Left ventricle myocardium inferior (tissue), 1 donor: ENCODE measurements around the gene GBF1. TPM values are rescaled to one million over a fixed set of nuclear protein-coding genes. Genes with fewer than 3 reads are reported as not detected.

Experiments used
- DNase-seq: peaks from one replicate; pipeline ENCODE4 v3.0.0-alpha.2; 2020
- H3K27ac ChIP-seq: fragments of 200-600 bp; replicated peaks from 2 replicates; pipeline ENCODE4 v1.8.0; 2021
- H3K27me3 ChIP-seq: fragments of 200-600 bp; 2 replicates; pipeline ENCODE4 v1.8.0; 2021; ENCODE audit warnings: low read depth
- H3K36me3 ChIP-seq: fragments of 200-600 bp; 2 replicates; pipeline ENCODE4 v1.8.0; 2021
- H3K4me1 ChIP-seq: fragments of 200-600 bp; 2 replicates; pipeline ENCODE4 v1.8.0; 2021
- H3K4me3 ChIP-seq: fragments of 200-600 bp; 2 replicates; pipeline ENCODE4 v1.8.0; 2021; ENCODE audit warnings: mild to moderate bottlenecking, moderate library complexity
- H3K9me3 ChIP-seq: fragments of 200-600 bp; replicated peaks from 2 replicates; pipeline ENCODE4 v1.8.0; 2021
- CTCF ChIP-seq: fragments of 200-600 bp; IDR thresholded peaks from 2 replicates; pipeline ENCODE4 v1.8.0; 2021; ENCODE audit warnings: antibody characterized with exemption, mild to moderate bottlenecking, borderline replicate concordance
- intact Hi-C: fragments of 100-400 bp; cut with micrococcal nuclease; formaldehyde crosslinking; loops from one replicate; pipeline ENCODE4 v1.11.0; 2022
- total RNA-seq: library from RNA; stranded (reverse); fragmentation: NEBNext Ultra II Directional; extraction: Animal tissue kit (Norgen Biotek cat#: 25700); gene quantifications from one replicate; pipeline ENCODE4 v1.2.1, GENCODE V29; 2021
- donor health status: DM: no; HTN: yes; CAD: no; lungs with severe emphysema.

Gene GBF1
- total RNA-seq, 1 donor from 2014 or later: 43.2 TPM

GRCh38 chr10:102230861-102231356 is 14.4 kb upstream of the GBF1 start:
- H3K27ac ChIP-seq: no peak overlapping the region
- intact Hi-C loops: no loop called here
- H3K36me3 ChIP-seq: no peaks in the 10 kb centered on the region
- peaks cover 73% of the 10 kb centered on the region for H3K27me3 ChIP-seq
- DNase-seq: peak; percentile 22
- peak; percentile 41 for TF ChIP-seq CTCF
- H3K4me1 ChIP-seq: peaks cover 35% of the 10 kb centered on the region
- H3K4me3 ChIP-seq: peak overlapping the region; percentile 66
- no peaks in the 10 kb centered on the region for H3K9me3 ChIP-seq

GRCh38 chr10:102231357-102232318 is 13.7 kb upstream of the GBF1 start:
- TF ChIP-seq CTCF: peak; percentile 70
- Histone ChIP-seq H3K27ac (no peak overlapping the region), H3K9me3 (no peaks in the 10 kb centered on the region), H3K27me3 (peaks cover 74% of the 10 kb centered on the region), H3K4me3 (peak overlapping the region; percentile 66), H3K36me3 (no peaks in the 10 kb centered on the region), H3K4me1 (peaks cover 35% of the 10 kb centered on the region)
- intact Hi-C loops: no loop called here
- DNase-seq: peak; percentile 56

- DNase-seq: no peak
- TF ChIP-seq CTCF: no peak
- peaks cover 57% of the 10 kb centered on the region for H3K27me3 ChIP-seq
These were observed 11.3 kb upstream of the GBF1 start for GRCh38 chr10:102233997-102234396.

GRCh38 chr10:102234888-102235597 is 10.3 kb upstream of the GBF1 start:
- DNase-seq: no peak
- intact Hi-C loops: no loop called here
- Histone ChIP-seq H3K4me1 (peaks cover 30% of the 10 kb centered on the region), H3K4me3 (no peak overlapping the region), H3K27me3 (peaks cover 53% of the 10 kb centered on the region), H3K36me3 (no peaks in the 10 kb centered on the region), H3K9me3 (no peaks in the 10 kb centered on the region), H3K27ac (no peak overlapping the region)
- no peak for TF ChIP-seq CTCF

More at GRCh38 chr10:102233997-102234396, 11.3 kb upstream of the GBF1 start:
- Histone ChIP-seq H3K27ac (no peak overlapping the region), H3K9me3 (no peaks in the 10 kb centered on the region), H3K4me1 (peaks cover 32% of the 10 kb centered on the region), H3K4me3 (no peak overlapping the region), H3K36me3 (no peaks in the 10 kb centered on the region)
- intact Hi-C loops: no loop called here

- H3K36me3 ChIP-seq: no peaks in the 10 kb centered on the region
- H3K27ac ChIP-seq: no peak overlapping the region
- peaks cover 50% of the 10 kb centered on the region for H3K27me3 ChIP-seq
- intact Hi-C loops: no loop called here
- no peak for DNase-seq
- H3K4me1 ChIP-seq: peaks cover 30% of the 10 kb centered on the region
- no peaks in the 10 kb centered on the region for H3K9me3 ChIP-seq
- no peak for TF ChIP-seq CTCF
- no peak overlapping the region for H3K4me3 ChIP-seq
These were observed 9.8 kb upstream of the GBF1 start for GRCh38 chr10:102235598-102235920.
